K562 (cell line): Measurements from ENCODE around the gene PRSS38. TPM values are rescaled to one million over a fixed set of nuclear protein-coding genes. Genes with fewer than 3 reads are reported as not detected.

Source experiments
- AFF1 ChIP-seq, 2 experiments: fragments of 450-650 bp; IDR thresholded peaks; 2 replicates each; pipeline ENCODE4 v1.6.1; 2018; ENCODE audit warnings: mild to moderate bottlenecking in 2 of 2, low read depth in 1 of 2; ENCODE audit not compliant: partially characterized antibody in 2 of 2
- FOXO4 ChIP-seq: fragments of 450-650 bp; formaldehyde crosslinking; IDR thresholded peaks from 2 replicates; pipeline ENCODE4 v1.4.0; 2020; ENCODE audit warnings: mild to moderate bottlenecking, moderate library complexity
- NEUROD1 ChIP-seq: fragments of 150-350 bp; IDR thresholded peaks from 2 replicates; pipeline ENCODE4 v1.6.1; 2014; ENCODE audit warnings: borderline replicate concordance, low read length, low read depth; ENCODE audit not compliant: partially characterized antibody
- NFIC ChIP-seq: fragments of 450-650 bp; IDR thresholded peaks from 2 replicates; pipeline ENCODE4 v1.6.1; 2017; ENCODE audit warnings: mild to moderate bottlenecking, inconsistent platforms
- PREB ChIP-seq: sonication (generic); formaldehyde crosslinking; IDR thresholded peaks from 2 replicates; pipeline ENCODE4 v1.8.1; 2023; ENCODE audit warnings: mild to moderate bottlenecking, missing genetic modification reagents
- RBM39 ChIP-seq: fragments of 200-400 bp; formaldehyde crosslinking; optimal IDR thresholded peaks from 2 replicates; pipeline ENCODE3; 2018; ENCODE audit warnings: low read depth, low read length
- REST ChIP-seq, 2 experiments: fragments of 450-650 bp; formaldehyde crosslinking in 1 of 2; IDR thresholded peaks; 2 replicates each; pipeline versions ENCODE4 v1.4.0 to v1.6.1; 2014 to 2020; ENCODE audit warnings: mild to moderate bottlenecking in 2 of 2, borderline replicate concordance in 1 of 2, low read depth in 1 of 2
- SRSF3 ChIP-seq: fragments of 200-400 bp; formaldehyde crosslinking; IDR thresholded peaks from 2 replicates; pipeline ENCODE4 v1.6.1; 2016; ENCODE audit warnings: mild to moderate bottlenecking, low read length, moderate library complexity; ENCODE audit not compliant: insufficient read depth
- TAF1 ChIP-seq: IDR thresholded peaks from 2 replicates; pipeline ENCODE4 v1.6.1; 2011; ENCODE audit warnings: mild to moderate bottlenecking, low read length, moderate library complexity; ENCODE audit not compliant: insufficient read depth, control insufficient read depth, severe bottlenecking; ENCODE audit errors: extremely low read depth
- ZNF511 ChIP-seq: sonication (generic); formaldehyde crosslinking; IDR thresholded peaks from 2 replicates; pipeline ENCODE4 v1.8.0; 2022; ENCODE audit warnings: mild to moderate bottlenecking, missing genetic modification reagents
- polyA plus RNA-seq, 8 experiments: library from polyadenylated mRNA; depleted of rRNA in 4 of 8; stranded (reverse) in 5 of 8; unstranded in 3 of 8; fragments of >200 nt; fragmentation: Nextera tagmentation in 2 of 8; fragmentation: Illumina TruSeq in 1 of 8; extraction: Ambion mirVana in 2 of 8; extraction: Trizol in 1 of 8; gene quantifications; 2 replicates each; pipeline versions ENCODE4 v1.2.1 to v1.2.3, GENCODE V29; 2011 to 2014; ENCODE audit warnings: inconsistent platforms in 1 of 8, missing spikeins in 1 of 8
- total RNA-seq, 7 experiments: library from RNA; depleted of rRNA in 6 of 7; stranded (reverse); fragments of >200 nt in 6 of 7; fragmentation: Illumina TruSeq in 2 of 7; extraction: Trizol in 2 of 7; gene quantifications; 2 replicates each; pipeline versions ENCODE4 v1.2.1 to v1.2.3, GENCODE V29; 2011 to 2021; ENCODE audit warnings: low replicate concordance in 1 of 7

The PRSS38 gene
- total and polyA plus RNA-seq, 9 of the 15 experiments (the other 6 are each of a cell fraction or from before 2014, with no cell fraction given): 0.09 to 0.14 TPM; not detected in 7

GRCh38 chr1:227795732-227796131 is 19.7 kb upstream of the PRSS38 start (continued):
- TF ChIP-seq REST (IDR thresholded peaks at IDR 0.05; ENCODE audit: borderline replicate concordance) (no peak), REST (CRISPR knock-in tag; IDR thresholded peaks at IDR 0.05; ENCODE audit: low read depth) (no peak), NFIC (no peak), PREB (CRISPR knock-in tag) (no peak), TAF1 (no peak), FOXO4 (CRISPR knock-in tag) (no peak), RBM39 (no peak), AFF1 (IDR thresholded peaks at IDR 0.05; ENCODE audit: low read depth in 1 of 2, partially characterized antibody in 2 of 2) (no peak), SRSF3 (no peak), NEUROD1 (no peak), ZNF511 (CRISPR knock-in tag) (no peak)
